HepG2 (cell line): ENCODE data around the gene ZXDC. TPM values are rescaled to one million over a fixed set of nuclear protein-coding genes. Genes with fewer than 3 reads are reported as not detected.
A peak's percentile ranks its signal among the peaks of the same experiment; 100 is the strongest.

ENCODE experiments used
- ATAC-seq: fragments of 200-7000 bp; cut with Tn5 transposase; 3 replicates; pipeline ENCODE4 v1.9.1; 2020; ENCODE audit warnings: mild to moderate bottlenecking, moderate library complexity
- BruUV-seq: library from RNA; stranded (reverse); fragments of 400-500 nt; replicated peaks from 2 replicates; lab custom pipeline; 2021; lab: Mats Ljungman, UMichigan
- CTCF ChIA-PET: fragments of 300-600 bp; formaldehyde crosslinking; extraction: SDS; loops from one replicate; lab custom pipeline; 2021; ENCODE audit warnings: low total read pairs, inconsistent platforms, low intra/inter-chr PET ratio; lab: Yijun Ruan, JAX
- POLR2A ChIA-PET: fragments of 350-600 bp; sonication (Branson Sonifier 250); formaldehyde crosslinking; loops from one replicate; lab custom pipeline; 2020; ENCODE audit warnings: antibody characterized with exemption, inconsistent platforms; lab: Yijun Ruan, JAX
- DNase-seq: peaks from one replicate; pipeline ENCODE4 v3.0.0-alpha.2; 2015; ENCODE audit warnings: low spot score
- FAIRE-seq: peaks from 3 replicates; lab custom pipeline; 2011; peaks lifted over from hg19 to GRCh38; lab: Jason Lieb, UNC
- H2AFZ ChIP-seq: one replicate; pipeline ENCODE4 v1.6.1; 2011; ENCODE audit warnings: low read length, inconsistent platforms
- H3K27ac ChIP-seq: fragments of 300-600 bp; 3 replicates; pipeline ENCODE4 v1.8.0; 2011; ENCODE audit warnings: mixed run types, mild to moderate bottlenecking, mixed read lengths, low read length, inconsistent platforms; ENCODE audit not compliant: insufficient read depth; ENCODE audit errors: extremely low read length
- H3K27me3 ChIP-seq, 2 experiments: fragments of 200-600 bp in 1 of 2; 2 replicates in 1 of 2; 3 replicates in 1 of 2; pipeline versions ENCODE4 v1.6.0 to v1.8.0; 2011; ENCODE audit warnings: low read length in 2 of 2, mild to moderate bottlenecking in 2 of 2, moderate library complexity in 2 of 2, inconsistent platforms in 1 of 2; ENCODE audit not compliant: insufficient read depth in 2 of 2, control insufficient read depth in 1 of 2
- H3K36me3 ChIP-seq, 2 experiments: fragments of 200-600 bp in 1 of 2; replicated peaks in 1 of 2; 2 replicates in 1 of 2; 3 replicates in 1 of 2; pipeline versions ENCODE4 v1.5.1 to v1.8.0; 2011; ENCODE audit warnings: low read length in 2 of 2, inconsistent platforms in 1 of 2; ENCODE audit not compliant: insufficient read depth in 2 of 2, control insufficient read depth in 1 of 2
- H3K4me1 ChIP-seq: 2 replicates; pipeline ENCODE4 v1.5.1; 2012; ENCODE audit warnings: low read length, inconsistent platforms; ENCODE audit not compliant: insufficient read depth
- H3K4me2 ChIP-seq: 2 replicates; pipeline ENCODE4 v1.6.0; 2011; ENCODE audit warnings: low read depth, low read length, inconsistent platforms
- H3K4me3 ChIP-seq, 3 experiments: fragments of 200-600 bp in 1 of 3; sonication (generic), shearing (Covaris generic) in 1 of 3; replicated peaks in 1 of 3; 2 replicates each; pipeline ENCODE4 v1.5.1; 2011 to 2016; ENCODE audit warnings: low read length in 3 of 3, inconsistent platforms in 2 of 3, low read depth in 2 of 3, mild to moderate bottlenecking in 2 of 3, control low read depth in 1 of 3, mixed read lengths in 1 of 3; ENCODE audit not compliant: insufficient read depth in 1 of 3
- H3K79me2 ChIP-seq: one replicate; pipeline ENCODE4 v1.6.1; 2011; ENCODE audit warnings: low read length, inconsistent platforms; ENCODE audit not compliant: insufficient read depth
- H3K9ac ChIP-seq: 2 replicates; pipeline ENCODE4 v1.6.0; 2011; ENCODE audit warnings: mild to moderate bottlenecking, low read depth, low read length, inconsistent platforms; ENCODE audit not compliant: insufficient read depth
- H3K9me3 ChIP-seq: 2 replicates; pipeline ENCODE4 v1.5.1; 2012; ENCODE audit warnings: mild to moderate bottlenecking, low read length
- H4K20me1 ChIP-seq: 2 replicates; pipeline ENCODE4 v1.6.0; 2011; ENCODE audit warnings: inconsistent platforms, mild to moderate bottlenecking, low read length, moderate library complexity; ENCODE audit not compliant: insufficient read depth
- CAMTA2 ChIP-seq: sonication (generic); formaldehyde crosslinking; IDR thresholded peaks from 2 replicates; pipeline ENCODE4 v1.4.0; 2020; ENCODE audit warnings: mild to moderate bottlenecking, missing genetic modification reagents, borderline replicate concordance
- EZH2 ChIP-seq: conservative IDR thresholded peaks from 2 replicates; pipeline ENCODE4 v1.6.1; 2012; ENCODE audit warnings: mild to moderate bottlenecking, low read depth, low read length, moderate library complexity
- FOXA3 ChIP-seq: IDR thresholded peaks from 2 replicates; pipeline ENCODE4 v1.6.1; 2016; ENCODE audit warnings: missing genetic modification reagents, missing compliant biosample characterization
- KAT8 ChIP-seq: IDR thresholded peaks from 2 replicates; pipeline ENCODE4 v1.6.1; 2016; ENCODE audit warnings: missing genetic modification reagents, missing compliant biosample characterization
- NFE2 ChIP-seq: sonication (generic); formaldehyde crosslinking; IDR thresholded peaks from 2 replicates; pipeline ENCODE4 v1.4.0; 2020; ENCODE audit warnings: missing genetic modification reagents
- NR0B2 ChIP-seq: sonication (generic); formaldehyde crosslinking; IDR thresholded peaks from 2 replicates; pipeline ENCODE4 v1.4.0; 2020; ENCODE audit warnings: mild to moderate bottlenecking, missing genetic modification reagents
- NR2C2 ChIP-seq: sonication (generic); formaldehyde crosslinking; IDR thresholded peaks from 2 replicates; pipeline ENCODE4 v1.4.0; 2020; ENCODE audit warnings: missing genetic modification reagents, mild to moderate bottlenecking, moderate library complexity, borderline replicate concordance
- NR2F2 ChIP-seq: IDR thresholded peaks from 2 replicates; pipeline ENCODE4 v1.6.1; 2012; ENCODE audit warnings: low read depth, inconsistent platforms, borderline replicate concordance
- PHF5A ChIP-seq: IDR thresholded peaks from one replicate; pipeline ENCODE4 v1.6.1; 2018; ENCODE audit warnings: low read depth, missing genetic modification reagents; ENCODE audit not compliant: unreplicated experiment
- SATB2 ChIP-seq: sonication (generic); formaldehyde crosslinking; IDR thresholded peaks from 2 replicates; pipeline ENCODE4 v1.5.0; 2020; ENCODE audit warnings: missing genetic modification reagents
- SCMH1 ChIP-seq: sonication (generic); formaldehyde crosslinking; IDR thresholded peaks from 2 replicates; pipeline ENCODE4 v1.9.0; 2021; ENCODE audit warnings: missing genetic modification reagents, mild to moderate bottlenecking, borderline replicate concordance
- SOX6 ChIP-seq, 2 experiments: fragments of 450-650 bp in 1 of 2; sonication (generic) in 1 of 2; formaldehyde crosslinking in 1 of 2; IDR thresholded peaks; 2 replicates each; pipeline versions ENCODE4 v1.4.0 to v1.6.1; 2017 to 2020; ENCODE audit warnings: antibody characterized with exemption in 1 of 2, mild to moderate bottlenecking in 1 of 2, missing genetic modification reagents in 1 of 2
- STAG1 ChIP-seq: sonication (generic); formaldehyde crosslinking; IDR thresholded peaks from 2 replicates; pipeline ENCODE4 v1.4.0; 2020; ENCODE audit warnings: missing genetic modification reagents
- SYNCRIP ChIP-seq: fragments of 200-400 bp; formaldehyde crosslinking; IDR thresholded peaks from 2 replicates; pipeline ENCODE4 v1.6.1; 2018; ENCODE audit warnings: mild to moderate bottlenecking, low read depth, low read length; ENCODE audit not compliant: insufficient read depth
- TBX3 ChIP-seq: fragments of 450-650 bp; IDR thresholded peaks from 2 replicates; pipeline ENCODE4 v1.6.1; 2017; ENCODE audit warnings: antibody characterized with exemption, mild to moderate bottlenecking, inconsistent platforms, borderline replicate concordance
- TEAD2 ChIP-seq: sonication (generic); formaldehyde crosslinking; IDR thresholded peaks from 2 replicates; pipeline ENCODE4 v1.9.0; 2021; ENCODE audit warnings: missing genetic modification reagents
- THAP8 ChIP-seq: sonication (generic); formaldehyde crosslinking; IDR thresholded peaks from 2 replicates; pipeline ENCODE4 v1.5.1; 2020; ENCODE audit warnings: missing genetic modification reagents, mild to moderate bottlenecking, borderline replicate concordance
- ZIK1 ChIP-seq: sonication (generic); formaldehyde crosslinking; IDR thresholded peaks from 2 replicates; pipeline ENCODE4 v1.5.0; 2020; ENCODE audit warnings: mild to moderate bottlenecking, low read depth, missing genetic modification reagents, borderline replicate concordance
- ZNF3 ChIP-seq: IDR thresholded peaks from 2 replicates; pipeline ENCODE4 v1.7.0; 2017; ENCODE audit warnings: inconsistent platforms
- ZNF432 ChIP-seq: sonication (generic); formaldehyde crosslinking; IDR thresholded peaks from 2 replicates; pipeline ENCODE4 v1.5.0; 2020; ENCODE audit warnings: missing genetic modification reagents, mild to moderate bottlenecking, borderline replicate concordance
- ZNF451 ChIP-seq: sonication (generic); formaldehyde crosslinking; IDR thresholded peaks from 2 replicates; pipeline ENCODE4 v1.5.0; 2020; ENCODE audit warnings: mild to moderate bottlenecking, missing genetic modification reagents
- ZNF460 ChIP-seq: sonication (generic); formaldehyde crosslinking; IDR thresholded peaks from 2 replicates; pipeline ENCODE4 v1.5.1; 2020; ENCODE audit warnings: missing genetic modification reagents, mild to moderate bottlenecking, borderline replicate concordance
- ZNF589 ChIP-seq: sonication (generic); formaldehyde crosslinking; conservative IDR thresholded peaks from 2 replicates; pipeline ENCODE4 v1.8.0; 2022; ENCODE audit warnings: mild to moderate bottlenecking, moderate library complexity, missing genetic modification reagents
- WGBS: methylation state at CpG from one replicate; pipeline ENCODE4 v1.1.6; 2017; ENCODE audit warnings: low lambda C conversion rate; 5-methylcytosine and 5-hydroxymethylcytosine counted together
- in situ Hi-C: cut with HindIII; loops from 2 replicates; pipeline ENCODE4 v1.10.0; 2017; ENCODE audit warnings: low pct_unique_long_range_greater_than_20kb; ENCODE audit not compliant: extremely low pct_ligation_motif_present
- intact Hi-C: fragments of 100-400 bp; cut with micrococcal nuclease; formaldehyde crosslinking; loops from one replicate; pipeline ENCODE4 v1.10.0; 2022; ENCODE audit not compliant: unreplicated experiment
- polyA plus RNA-seq, 8 experiments: library from polyadenylated mRNA; depleted of rRNA in 3 of 8; stranded (reverse) in 7 of 8; unstranded in 1 of 8; fragments of >200 nt; fragmentation: Illumina TruSeq in 4 of 8; extraction: Trizol in 4 of 8; gene quantifications; 2 replicates each; pipeline versions ENCODE4 v1.2.1 to v1.2.3, GENCODE V29; 2011 to 2016; ENCODE audit warnings: low read depth in 4 of 8, missing spikeins in 1 of 8, mixed read lengths in 1 of 8; ENCODE audit not compliant: insufficient read depth in 1 of 8
- total RNA-seq, 5 experiments: library from RNA; depleted of rRNA; stranded (reverse); fragments of >200 nt; fragmentation: Illumina TruSeq; extraction: Trizol; gene quantifications; 2 replicates each; pipeline ENCODE4 v1.2.3, GENCODE V29; 2016; ENCODE audit warnings: low read depth in 1 of 5
- TF ChIP-seq, protein P1 (sequence below): IDR thresholded peaks from 2 replicates; pipeline ENCODE4 v1.6.1; 2018; ENCODE audit warnings: missing genetic modification reagents, mild to moderate bottlenecking, missing compliant biosample characterization

ZXDC gene
- total and polyA plus RNA-seq, 2 of the 13 experiments (the other 11 are each of a cell fraction or from before 2014, with no cell fraction given), result 17.6 to 21.2 TPM

DNA sequence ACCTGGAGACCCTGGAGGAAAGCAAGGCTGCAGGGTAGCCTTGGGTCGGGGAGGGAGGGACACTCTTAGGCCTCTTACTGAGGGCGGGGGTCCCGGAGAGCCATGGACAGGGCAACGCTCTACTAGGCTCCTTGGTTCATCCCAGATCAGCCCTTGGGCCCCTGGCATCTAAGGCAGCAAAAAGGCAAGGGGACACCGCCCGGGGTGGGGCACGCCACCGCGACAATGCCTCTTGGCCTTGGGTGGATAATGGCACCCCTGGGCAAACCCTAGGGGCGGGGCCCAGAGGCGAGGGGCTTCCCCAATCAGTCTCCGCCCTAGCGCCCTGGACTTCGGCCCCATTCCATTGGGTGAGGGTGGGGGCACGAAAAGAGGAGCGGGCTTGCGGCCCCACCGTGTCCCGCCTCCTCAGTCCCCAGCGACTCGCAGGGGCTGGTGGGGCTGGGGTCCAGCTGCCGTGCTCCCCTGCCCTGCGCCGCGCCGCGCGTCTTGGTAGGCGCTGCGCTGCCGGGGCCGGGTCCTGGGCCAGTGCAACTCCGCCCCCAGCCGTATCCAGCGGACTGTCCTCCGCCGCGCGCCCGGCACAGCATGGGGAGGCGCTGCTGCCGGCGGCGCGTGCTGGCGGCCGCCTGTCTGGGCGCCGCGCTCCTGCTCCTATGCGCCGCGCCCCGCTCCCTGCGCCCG, 48.2 kb upstream of the ZXDC start, which contains the start of gene CHST13:
Gene CHST13, plus strand, starts transcription at position 411 of the 684 bp plus-strand sequence. Its CDS starts 178 bp downstream, at position 589.
- no TSS peak for BruUV-seq
- peaks cover 91% of the 10 kb centered on the region for H3K4me1 ChIP-seq
- FAIRE-seq (no peak), ATAC-seq (peak; percentile 63), DNase-seq (peak; percentile 87)
- H3K27me3 ChIP-seq, result no peaks in the 10 kb centered on the region; a peak in 1 of 5 replicates
- peak within 1 kb of the TSS; percentile 88 for H3K9ac ChIP-seq
- in situ Hi-C loops, result no loop called here
- WGBS, result no CpG with 5 or more reads among the region's 56 CpGs
- ChIA-PET CTCF (no interaction called here), POLR2A (interaction anchor here (0.8 to 3.3 kb wide), 15 partner anchors 9 to 136 kb away, joined by 3 to 39 read pairs (median 4); partner anchors contain the start of gene ZXDC)
- no peaks in the 10 kb centered on the region for H4K20me1 ChIP-seq
- peak within 1 kb of the TSS; percentile 70 to 84 (median 82) for H3K4me3 ChIP-seq
- H3K27ac ChIP-seq, result peak within 1 kb of the TSS; percentile 98
- H2AFZ ChIP-seq, result no peak within 1 kb of the TSS
- no peaks in the 10 kb centered on the region for H3K9me3 ChIP-seq
- peaks cover 16% of the 10 kb centered on the region for H3K79me2 ChIP-seq
- no peaks in the 10 kb centered on the region for H3K36me3 ChIP-seq
- intact Hi-C loops, result loop anchor here (2.0 kb wide), 1 partner anchor 25 kb away; no protein-coding TSS in a partner anchor
- H3K4me2 ChIP-seq, result peak within 1 kb of the TSS; percentile 97
- no peak for TF ChIP-seq ZNF432 (CRISPR knock-in tag)
- TF ChIP-seq SOX6 (IDR thresholded peaks at IDR 0.05), result no peak
- peak; percentile 94 for TF ChIP-seq SOX6 (CRISPR knock-in tag; IDR thresholded peaks at IDR 0.05)
- TF ChIP-seq ZIK1 (CRISPR knock-in tag), result no peak
- no peak for TF ChIP-seq SYNCRIP
- 0 out of 2 replicates have a peak, but pooled peaks have one; percentile 79 for TF ChIP-seq SATB2 (CRISPR knock-in tag)
- 0 out of 2 replicates have a peak, but pooled peaks have one; percentile 15 for TF ChIP-seq ZNF451
- TF ChIP-seq CAMTA2 (CRISPR knock-in tag), result no peak
- no peak for TF ChIP-seq TBX3
- no peak for TF ChIP-seq NR2F2
- TF ChIP-seq ZNF460, result no peak; the same call in 1 of the 2 replicates
- TF ChIP-seq, protein P1, sequence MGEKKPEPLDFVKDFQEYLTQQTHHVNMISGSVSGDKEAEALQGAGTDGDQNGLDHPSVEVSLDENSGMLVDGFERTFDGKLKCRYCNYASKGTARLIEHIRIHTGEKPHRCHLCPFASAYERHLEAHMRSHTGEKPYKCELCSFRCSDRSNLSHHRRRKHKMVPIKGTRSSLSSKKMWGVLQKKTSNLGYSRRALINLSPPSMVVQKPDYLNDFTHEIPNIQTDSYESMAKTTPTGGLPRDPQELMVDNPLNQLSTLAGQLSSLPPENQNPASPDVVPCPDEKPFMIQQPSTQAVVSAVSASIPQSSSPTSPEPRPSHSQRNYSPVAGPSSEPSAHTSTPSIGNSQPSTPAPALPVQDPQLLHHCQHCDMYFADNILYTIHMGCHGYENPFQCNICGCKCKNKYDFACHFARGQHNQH, result peak; percentile 71; the same call in 1 of the 2 replicates
- TF ChIP-seq ZNF3 (CRISPR knock-in tag), result no peak
- TF ChIP-seq STAG1 (CRISPR knock-in tag), result no peak
- no peak for TF ChIP-seq PHF5A (CRISPR knock-in tag)
- TF ChIP-seq NFE2 (CRISPR knock-in tag), result no peak
- no peak for TF ChIP-seq THAP8
- TF ChIP-seq EZH2, result no peak
- TF ChIP-seq KAT8 (CRISPR knock-in tag), result no peak
- TF ChIP-seq TEAD2 (CRISPR knock-in tag), result no peak
- no peak for TF ChIP-seq SCMH1 (CRISPR knock-in tag)
- peak; percentile 66; the same call in 1 of the 2 replicates for TF ChIP-seq FOXA3 (CRISPR knock-in tag)
- no peak for TF ChIP-seq NR0B2 (CRISPR knock-in tag)
- TF ChIP-seq ZNF589 (CRISPR knock-in tag), result no peak
- TF ChIP-seq NR2C2 (CRISPR knock-in tag), result no peak
